Measurements from ENCODE around the gene CDKN3. TPM values are rescaled to one million over a fixed set of nuclear protein-coding genes. Genes with fewer than 3 reads are reported as not detected.
"Not testable (repeated sequence)": the region's sequence is repeated elsewhere in the genome, so short reads cannot be mapped to it uniquely, and the experiment has no call there.

Gene CDKN3
- total RNA-seq, 6 experiments from 2014 or later: 33.3 to 106 (median 91.8) TPM

GRCh38 chr14:54374117-54374884, 22.5 kb upstream of the CDKN3 start:
- no peak for DNase-seq
- no peak overlapping the region for H3K27ac Mint-ChIP-seq
- no peaks in the 10 kb centered on the region for H3K9me3 Mint-ChIP-seq

GRCh38 chr14:54377501-54377900, 19.3 kb upstream of the CDKN3 start:
- no peak for TF ChIP-seq CTCF (IDR thresholded peaks at IDR 0.05)
- no peaks in the 10 kb centered on the region for H3K9me3 Mint-ChIP-seq
- peaks cover 9% of the 10 kb centered on the region; the same call in 1 of the 2 replicates for H3K4me1 Mint-ChIP-seq (ENCODE audit: low read depth)
- DNase-seq: no peak
- no peak overlapping the region for H3K27ac Mint-ChIP-seq
- 0 out of 2 replicates have a peak, but pooled peaks cover 4% of the 10 kb centered on the region for H3K36me3 Mint-ChIP-seq (ENCODE audit: low read depth)
- peaks cover 28% of the 10 kb centered on the region for H3K27me3 Mint-ChIP-seq (ENCODE audit: insufficient read depth)
- H3K4me3 Mint-ChIP-seq: no peak overlapping the region

More at GRCh38 chr14:54374117-54374884, 22.5 kb upstream of the CDKN3 start:
- H3K4me3 Mint-ChIP-seq: no peak overlapping the region
- H3K4me1 Mint-ChIP-seq (ENCODE audit: low read depth): peaks cover 9% of the 10 kb centered on the region; the same call in 1 of the 2 replicates
- H3K27me3 Mint-ChIP-seq (ENCODE audit: insufficient read depth): peaks cover 18% of the 10 kb centered on the region
- no peak for TF ChIP-seq CTCF (IDR thresholded peaks at IDR 0.05)
- H3K36me3 Mint-ChIP-seq (ENCODE audit: low read depth): no peaks in the 10 kb centered on the region

- not testable (repeated sequence) for H3K4me3 Mint-ChIP-seq; DNase-seq; H3K36me3 Mint-ChIP-seq (ENCODE audit: low read depth); H3K27ac Mint-ChIP-seq; H3K4me1 Mint-ChIP-seq (ENCODE audit: low read depth); H3K9me3 Mint-ChIP-seq
- peaks cover 28% of the 10 kb centered on the region for H3K27me3 Mint-ChIP-seq (ENCODE audit: insufficient read depth)
Measured at GRCh38 chr14:54378893-54379292, 17.9 kb upstream of the CDKN3 start.

GRCh38 chr14:54380558-54380957, 16.2 kb upstream of the CDKN3 start:
- H3K36me3 Mint-ChIP-seq (ENCODE audit: low read depth); DNase-seq; H3K27ac Mint-ChIP-seq; H3K4me3 Mint-ChIP-seq; H3K9me3 Mint-ChIP-seq: not testable (repeated sequence)
- Mint-ChIP-seq H3K27me3 (ENCODE audit: insufficient read depth) (peaks cover 30% of the 10 kb centered on the region), H3K4me1 (ENCODE audit: low read depth) (peaks cover 11% of the 10 kb centered on the region)

GRCh38 chr14:54381821-54382220, 15.0 kb upstream of the CDKN3 start:
- no peak for DNase-seq
- peaks cover 40% of the 10 kb centered on the region for H3K27me3 Mint-ChIP-seq (ENCODE audit: insufficient read depth)
- H3K4me3 Mint-ChIP-seq: no peak overlapping the region
- no peak overlapping the region for H3K27ac Mint-ChIP-seq
- no peaks in the 10 kb centered on the region for H3K9me3 Mint-ChIP-seq
- no peak for TF ChIP-seq CTCF (IDR thresholded peaks at IDR 0.05)
- H3K4me1 Mint-ChIP-seq (ENCODE audit: low read depth): peaks cover 11% of the 10 kb centered on the region
- 0 out of 2 replicates have a peak, but pooled peaks cover 4% of the 10 kb centered on the region for H3K36me3 Mint-ChIP-seq (ENCODE audit: low read depth)

- no peak for TF ChIP-seq CTCF (IDR thresholded peaks at IDR 0.05)
- Mint-ChIP-seq H3K27me3 (ENCODE audit: insufficient read depth) (peaks cover 46% of the 10 kb centered on the region), H3K36me3 (ENCODE audit: low read depth) (0 out of 2 replicates have a peak, but pooled peaks cover 4% of the 10 kb centered on the region), H3K27ac (no peak overlapping the region), H3K4me3 (no peak overlapping the region), H3K9me3 (no peaks in the 10 kb centered on the region), H3K4me1 (ENCODE audit: low read depth) (peaks cover 11% of the 10 kb centered on the region)
- no peak for DNase-seq
Measured at GRCh38 chr14:54383835-54384234, 13.0 kb upstream of the CDKN3 start.

All from HFFc6 (cell line).